GM12873 (cell line): ENCODE results near the gene LOC101059915.

ENCODE experiments used
- CTCF ChIP-seq: IDR thresholded peaks from 2 replicates; pipeline ENCODE4 v1.5.1; 2012; ENCODE audit warnings: low read depth, mild to moderate bottlenecking, moderate library complexity, low read length, control low read depth; ENCODE audit not compliant: insufficient read depth; ENCODE audit errors: missing control alignments

The LOC101059915 gene

GRCh38 chrX:71650333-71650969, 16.9 kb upstream of the LOC101059915 start:
- TF ChIP-seq CTCF = peak; percentile 60

- peak; percentile 76 for TF ChIP-seq CTCF
Observed at GRCh38 chrX:71652405-71652804, 14.9 kb upstream of the LOC101059915 start.

- TF ChIP-seq CTCF = no peak
Observed at GRCh38 chrX:71653344-71653743, 14.0 kb upstream of the LOC101059915 start.

GRCh38 chrX:71657267-71657666, 10.1 kb upstream of the LOC101059915 start:
- TF ChIP-seq CTCF = no peak

- no peak for TF ChIP-seq CTCF
Observed at GRCh38 chrX:71659342-71659741, 8.0 kb upstream of the LOC101059915 start.

GRCh38 chrX:71659959-71660358, 7.4 kb upstream of the LOC101059915 start:
- no peak for TF ChIP-seq CTCF

- no peak for TF ChIP-seq CTCF
Observed at GRCh38 chrX:71660562-71661416, 6.6 kb upstream of the LOC101059915 start.
